Colonic mucosa (tissue), 4 donors: ENCODE results near the gene TMEM143. TPM values are rescaled to one million over a fixed set of nuclear protein-coding genes. Genes with fewer than 3 reads are reported as not detected.

ENCODE experiments used
- DNase-seq: peaks from one replicate; pipeline ENCODE4 v3.0.0-alpha.2; 2020
- H3K27ac ChIP-seq: fragments of 200-600 bp; one replicate; pipeline ENCODE4 v1.8.0; 2021
- H3K27me3 ChIP-seq: fragments of 200-600 bp; one replicate; pipeline ENCODE4 v1.8.0; 2021
- H3K36me3 ChIP-seq: fragments of 200-600 bp; one replicate; pipeline ENCODE4 v1.8.0; 2021
- H3K4me1 ChIP-seq: fragments of 200-600 bp; one replicate; pipeline ENCODE4 v1.8.0; 2021; ENCODE audit warnings: mild to moderate bottlenecking
- H3K4me3 ChIP-seq: fragments of 200-600 bp; one replicate; pipeline ENCODE4 v1.8.0; 2021
- H3K9ac ChIP-seq, 2 donors: one replicate each; pipeline ENCODE4 v1.7.0; 2013; ENCODE audit warnings: control low read depth in 2 of 2, low read depth in 2 of 2, low read length in 2 of 2
- H3K9me3 ChIP-seq: fragments of 200-600 bp; one replicate; pipeline ENCODE4 v1.8.0; 2021
- intact Hi-C: fragments of 100-400 bp; cut with DNase I; formaldehyde crosslinking; loops from one replicate; pipeline ENCODE4 v1.14.1; 2022
- total RNA-seq, 2 donors: library from RNA; stranded (reverse); fragmentation: NEBNext Ultra II Directional in 1 of 2; extraction: Animal tissue kit (Norgen Biotek cat#: 25700) in 1 of 2; gene quantifications; one replicate each; pipeline ENCODE4 v1.2.1, GENCODE V29; 2021
- TF ChIP-seq, protein P1 (sequence below): fragments of 200-600 bp; IDR thresholded peaks from one replicate; pipeline ENCODE4 v1.8.0; 2022; ENCODE audit warnings: antibody characterized with exemption, mild to moderate bottlenecking
- donor health status: healthy.
- donor health status: DM: no; HTN: no; CAD: no.
- donor health status: DM: no; HTN: no; CAD: no.

The TMEM143 gene
- total RNA-seq, 2 donors from 2014 or later = 8.9 to 18.2 TPM

DNA sequence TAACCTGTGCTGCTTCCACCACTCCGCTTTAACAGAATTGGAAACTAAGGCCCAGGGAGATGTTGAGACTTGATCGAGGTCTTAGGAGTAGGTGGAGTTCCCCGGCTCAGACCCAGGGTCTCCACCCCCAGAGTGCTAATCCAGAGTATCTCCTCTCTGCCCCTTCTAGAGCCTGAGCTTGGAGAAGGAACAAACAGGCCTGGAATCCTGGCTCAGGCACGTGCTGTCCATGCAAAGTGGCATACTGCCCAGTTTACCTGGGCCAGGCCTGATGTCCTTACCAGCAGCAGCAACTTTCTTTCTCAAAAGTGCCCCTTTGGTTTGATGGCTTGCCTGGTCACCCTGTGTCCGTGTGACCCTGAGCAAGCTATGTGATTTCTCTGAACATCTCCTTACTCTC lies 4.1 kb upstream of the TMEM143 start:
- Histone ChIP-seq H3K27me3 (no peaks in the 10 kb centered on the region), H3K9ac (no peak overlapping the region), H3K4me3 (no peak overlapping the region), H3K36me3 (no peaks in the 10 kb centered on the region), H3K9me3 (no peaks in the 10 kb centered on the region), H3K27ac (no peak overlapping the region), H3K4me1 (peaks cover 8% of the 10 kb centered on the region)
- TF ChIP-seq, protein P1, sequence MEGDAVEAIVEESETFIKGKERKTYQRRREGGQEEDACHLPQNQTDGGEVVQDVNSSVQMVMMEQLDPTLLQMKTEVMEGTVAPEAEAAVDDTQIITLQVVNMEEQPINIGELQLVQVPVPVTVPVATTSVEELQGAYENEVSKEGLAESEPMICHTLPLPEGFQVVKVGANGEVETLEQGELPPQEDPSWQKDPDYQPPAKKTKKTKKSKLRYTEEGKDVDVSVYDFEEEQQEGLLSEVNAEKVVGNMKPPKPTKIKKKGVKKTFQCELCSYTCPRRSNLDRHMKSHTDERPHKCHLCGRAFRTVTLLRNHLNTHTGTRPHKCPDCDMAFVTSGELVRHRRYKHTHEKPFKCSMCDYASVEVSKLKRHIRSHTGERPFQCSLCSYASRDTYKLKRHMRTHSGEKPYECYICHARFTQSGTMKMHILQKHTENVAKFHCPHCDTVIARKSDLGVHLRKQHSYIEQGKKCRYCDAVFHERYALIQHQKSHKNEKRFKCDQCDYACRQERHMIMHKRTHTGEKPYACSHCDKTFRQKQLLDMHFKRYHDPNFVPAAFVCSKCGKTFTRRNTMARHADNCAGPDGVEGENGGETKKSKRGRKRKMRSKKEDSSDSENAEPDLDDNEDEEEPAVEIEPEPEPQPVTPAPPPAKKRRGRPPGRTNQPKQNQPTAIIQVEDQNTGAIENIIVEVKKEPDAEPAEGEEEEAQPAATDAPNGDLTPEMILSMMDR = no peak
- DNase-seq = no peak
- intact Hi-C loops = no loop called here

DNA sequence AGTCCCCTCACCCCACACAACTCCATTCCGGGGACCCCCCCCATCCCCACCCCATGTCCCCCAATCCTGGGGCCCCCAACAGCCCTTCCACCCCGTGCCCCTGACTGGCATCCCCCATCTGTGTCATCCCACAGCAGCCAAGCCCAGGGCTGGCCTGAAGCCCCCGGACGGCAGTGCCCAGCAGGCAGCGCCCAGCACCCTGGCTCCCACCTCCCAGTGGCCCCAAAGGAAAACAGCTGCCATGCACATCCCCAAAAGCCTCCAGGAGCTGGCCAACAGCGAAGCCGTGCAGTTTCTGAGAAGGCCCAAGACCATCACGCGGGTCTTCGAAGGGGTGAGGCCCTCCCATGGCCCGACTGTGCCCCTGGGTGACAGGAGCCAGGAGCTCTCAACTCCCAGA lies 1.9 kb upstream of the TMEM143 start:
- Histone ChIP-seq H3K27me3 (no peaks in the 10 kb centered on the region), H3K9ac (no peak overlapping the region), H3K4me3 (no peak overlapping the region), H3K36me3 (no peaks in the 10 kb centered on the region), H3K27ac (no peak overlapping the region), H3K4me1 (peaks cover 4% of the 10 kb centered on the region), H3K9me3 (no peaks in the 10 kb centered on the region)
- TF ChIP-seq, protein P1 = no peak
- intact Hi-C loops = no loop called here
- no peak for DNase-seq

DNA sequence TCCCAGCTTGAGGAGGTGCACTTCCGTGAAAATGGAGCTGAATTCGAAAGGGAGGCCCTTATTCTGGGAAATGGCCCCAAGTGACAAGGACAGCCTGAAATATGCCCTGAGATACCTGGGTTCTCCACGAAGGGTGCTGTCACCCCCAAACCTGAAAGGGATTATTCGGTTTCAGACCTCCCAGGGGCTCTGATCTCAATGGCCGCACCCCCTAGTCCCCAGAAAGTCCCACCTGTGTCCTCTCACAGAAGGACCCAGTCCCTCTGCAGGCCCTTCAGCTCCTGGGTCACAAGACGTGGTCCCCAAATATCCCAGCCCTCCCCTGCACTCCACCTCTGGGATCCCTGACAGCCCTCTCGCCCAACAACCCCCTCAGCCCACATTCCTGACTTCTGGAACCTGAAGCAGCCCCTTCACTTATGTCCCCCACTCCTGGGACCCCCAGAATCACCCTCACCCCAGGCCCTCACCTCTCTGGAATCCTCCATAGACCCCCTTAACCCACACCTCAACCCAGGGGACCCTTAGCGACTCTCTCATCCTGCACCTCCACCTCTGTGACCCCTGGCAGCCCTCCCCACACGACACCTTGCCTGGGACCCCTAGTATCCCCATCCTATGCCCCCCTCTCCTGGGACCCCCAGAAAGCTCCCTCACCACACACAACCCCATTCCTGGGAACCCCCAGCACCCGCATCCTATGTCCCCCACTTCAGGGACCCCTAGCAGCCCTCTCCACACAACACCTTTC lies 1.0 kb upstream of the TMEM143 start:
- Histone ChIP-seq H3K9me3 (no peaks in the 10 kb centered on the region), H3K4me1 (peaks cover 4% of the 10 kb centered on the region), H3K27ac (peak overlapping the region; percentile 98), H3K9ac (peak overlapping the region; percentile 54 to 95), H3K36me3 (no peaks in the 10 kb centered on the region), H3K27me3 (no peaks in the 10 kb centered on the region), H3K4me3 (peak overlapping the region; percentile 63)
- TF ChIP-seq, protein P1 = no peak
- intact Hi-C loops = no loop called here
- no peak for DNase-seq

DNA sequence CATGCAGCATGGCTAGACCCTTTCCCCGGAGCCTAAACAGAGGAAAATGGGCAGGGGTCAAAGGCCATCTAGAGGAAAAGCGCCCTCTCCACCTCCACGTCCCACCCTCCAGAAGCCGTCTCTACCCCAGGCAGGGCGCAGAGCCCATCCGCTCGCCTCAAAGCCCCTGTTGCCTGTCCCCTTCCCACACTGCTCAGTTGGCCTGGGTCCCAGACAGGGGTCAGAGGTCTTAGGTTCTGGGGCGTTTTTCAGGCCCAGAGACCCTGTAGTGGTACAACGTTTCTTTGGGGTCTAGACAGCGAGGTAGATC lies 285 bp downstream of the TMEM143 start:
- Histone ChIP-seq H3K4me1 (peaks cover 4% of the 10 kb centered on the region), H3K4me3 (peak overlapping the region; percentile 63), H3K36me3 (no peaks in the 10 kb centered on the region), H3K27ac (peak overlapping the region; percentile 98), H3K27me3 (no peaks in the 10 kb centered on the region), H3K9ac (peak overlapping the region; percentile 85 to 95), H3K9me3 (no peaks in the 10 kb centered on the region)
- intact Hi-C loops = no loop called here
- TF ChIP-seq, protein P1 = no peak
- DNase-seq = no peak

DNA sequence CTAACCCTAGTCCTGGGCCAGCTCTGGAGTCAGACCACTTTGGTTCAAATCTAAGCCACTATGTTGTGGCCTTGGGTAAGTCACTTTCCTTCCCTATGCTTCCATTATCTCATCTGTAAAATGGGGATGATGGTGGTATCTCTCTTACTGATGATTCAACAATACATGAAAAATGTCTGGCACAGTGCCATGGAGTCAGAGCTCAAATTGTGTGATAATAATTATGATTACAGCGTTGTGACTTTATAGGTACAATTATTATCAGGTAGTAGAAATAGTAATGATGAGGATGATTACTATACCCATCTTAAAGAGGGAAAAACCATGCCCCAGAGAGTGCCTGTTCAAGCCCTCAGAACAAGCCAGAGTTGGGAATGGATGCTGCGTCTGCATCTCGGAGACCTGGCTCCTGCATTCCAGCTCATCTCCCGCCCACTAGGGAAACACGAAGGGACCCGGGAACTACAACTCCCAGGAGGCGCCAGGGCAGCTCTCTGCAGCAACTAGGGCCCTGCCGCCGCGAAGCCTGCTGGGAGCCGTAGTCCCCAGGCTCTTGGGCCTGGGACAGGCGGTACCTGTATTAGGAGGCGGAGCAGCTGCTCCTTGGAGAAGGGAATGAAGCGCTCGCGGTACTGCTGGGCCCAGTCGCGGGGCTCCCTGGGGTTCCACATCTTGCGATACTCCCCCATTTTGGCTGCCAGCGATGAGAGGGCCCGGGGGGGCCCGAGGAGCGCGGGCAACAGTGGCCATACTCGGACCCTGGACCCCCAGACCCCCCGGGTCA lies 832 bp downstream of the TMEM143 start:
- Histone ChIP-seq H3K27ac (peak overlapping the region; percentile 98), H3K4me3 (peak overlapping the region; percentile 63), H3K9me3 (no peaks in the 10 kb centered on the region), H3K4me1 (peaks cover 4% of the 10 kb centered on the region), H3K36me3 (no peaks in the 10 kb centered on the region), H3K9ac (peak overlapping the region; percentile 85 to 95), H3K27me3 (no peaks in the 10 kb centered on the region)
- intact Hi-C loops = no loop called here
- DNase-seq = peak; percentile 95
- TF ChIP-seq, protein P1 = no peak
